Measurements from ENCODE around the gene EXOC4.

EXOC4 gene

GRCh38 chr7:134113655-134114054, 860.8 kb downstream of the EXOC4 start:
- CTCF ChIA-PET: no interaction called here
- POLR2A ChIA-PET: no interaction called here
- no peak for DNase-seq (ENCODE audit: extremely low spot score)
- no peak for TF ChIP-seq CTCF (IDR thresholded peaks at IDR 0.05; ENCODE audit: control extremely low read depth, extremely low read depth, low read depth, missing control alignments)

GRCh38 chr7:134114992-134115391, 862.1 kb downstream of the EXOC4 start:
- DNase-seq (ENCODE audit: extremely low spot score): no peak
- no peak for TF ChIP-seq CTCF (IDR thresholded peaks at IDR 0.05; ENCODE audit: control extremely low read depth, extremely low read depth, low read depth, missing control alignments)
- ChIA-PET CTCF (interaction anchor here (1.0 kb wide), 1 partner anchor 16 kb away, joined by 4 read pairs; no protein-coding TSS in a partner anchor), POLR2A (no interaction called here)

Data from GM10248 (cell line).